NCI-H2227 (cell line): ENCODE data around the gene REEP2.

Experiments used
- DNase-seq: peaks from one replicate; lab custom pipeline; 2025; ENCODE audit not compliant: unreplicated experiment; lab: John Stamatoyannopoulos, UW

Gene REEP2

GRCh38 chr5:138495351-138495750 lies 56.5 kb downstream of the REEP2 start:
- no peak for DNase-seq
